ENCODE results near the gene NOLC1. TPM values are rescaled to one million over a fixed set of nuclear protein-coding genes. Genes with fewer than 3 reads are reported as not detected.
"Not testable (repeated sequence)": the region's sequence is repeated elsewhere in the genome, so short reads cannot be mapped to it uniquely, and the experiment has no call there.

Gene NOLC1
- total RNA-seq, 1 donor from 2014 or later, result 31.2 TPM

GRCh38 chr10:102148275-102148674, 3.9 kb upstream of the NOLC1 start:
- DNase-seq (no peak), ATAC-seq (no peak)
- intact Hi-C loops (cut with micrococcal nuclease), result no loop called here

GRCh38 chr10:102150970-102151773, 1.0 kb upstream of the NOLC1 start:
- intact Hi-C loops (cut with micrococcal nuclease), result no loop called here
- DNase-seq (no peak), ATAC-seq (no peak)

GRCh38 chr10:102152545-102152890, 329 bp downstream of the NOLC1 start:
- ATAC-seq (peak; percentile 4), DNase-seq (no peak)
- intact Hi-C loops (cut with micrococcal nuclease), result no loop called here

- no peak for DNase-seq
- no peak for ATAC-seq
- intact Hi-C loops (cut with micrococcal nuclease), result no loop called here
Observed at GRCh38 chr10:102153093-102153620, 968 bp downstream of the NOLC1 start.

GRCh38 chr10:102154466-102155116, 2.4 kb downstream of the NOLC1 start:
- no peak for ATAC-seq
- no peak for DNase-seq
- intact Hi-C loops (cut with micrococcal nuclease), result no loop called here

GRCh38 chr10:102157224-102157623, 5.0 kb downstream of the NOLC1 start:
- intact Hi-C loops (cut with micrococcal nuclease), result no loop called here
- DNase-seq, result no peak
- ATAC-seq, result no peak

GRCh38 chr10:102159051-102159597, 6.9 kb downstream of the NOLC1 start:
- ATAC-seq (no peak), DNase-seq (no peak)
- intact Hi-C loops (cut with micrococcal nuclease), result no loop called here

GRCh38 chr10:102159831-102160230, 7.6 kb downstream of the NOLC1 start:
- no peak for DNase-seq
- ATAC-seq, result no peak
- intact Hi-C loops (cut with micrococcal nuclease), result no loop called here

GRCh38 chr10:102163342-102163989, 11.3 kb downstream of the NOLC1 start:
- intact Hi-C loops (cut with micrococcal nuclease), result no loop called here
- ATAC-seq, result no peak
- no peak for DNase-seq

- ATAC-seq, result no peak
- no peak for DNase-seq
- intact Hi-C loops (cut with micrococcal nuclease), result no loop called here
Observed at GRCh38 chr10:102167861-102168260, 15.7 kb downstream of the NOLC1 start.

- DNase-seq (no peak), ATAC-seq (no peak)
- intact Hi-C loops (cut with micrococcal nuclease), result no loop called here
Observed at GRCh38 chr10:102170602-102171001, 18.4 kb downstream of the NOLC1 start.

- ATAC-seq, result no peak
- DNase-seq, result no peak
- intact Hi-C loops (cut with micrococcal nuclease), result no loop called here
Observed at GRCh38 chr10:102172288-102172687, 20.1 kb downstream of the NOLC1 start.

GRCh38 chr10:102175415-102175814, 23.2 kb downstream of the NOLC1 start:
- no peak for DNase-seq
- intact Hi-C loops (cut with micrococcal nuclease), result no loop called here
- ATAC-seq, result peak; percentile 51

GRCh38 chr10:102184606-102185005, 32.4 kb downstream of the NOLC1 start:
- intact Hi-C loops (cut with micrococcal nuclease), result no loop called here
- ATAC-seq (peak; percentile 27), DNase-seq (no peak)

GRCh38 chr10:102185272-102185671, 33.1 kb downstream of the NOLC1 start:
- intact Hi-C loops (cut with micrococcal nuclease), result no loop called here
- DNase-seq (no peak), ATAC-seq (no peak)

- intact Hi-C loops (cut with micrococcal nuclease), result no loop called here
- DNase-seq (no peak), ATAC-seq (peak; percentile 67)
Observed at GRCh38 chr10:102185811-102186527, 33.8 kb downstream of the NOLC1 start.

- DNase-seq, result no peak
- intact Hi-C loops (cut with micrococcal nuclease), result no loop called here
- ATAC-seq, result no peak
Observed at GRCh38 chr10:102188298-102188940, 36.2 kb downstream of the NOLC1 start.

- intact Hi-C loops (cut with micrococcal nuclease); ATAC-seq; DNase-seq: not testable (repeated sequence)
Observed at GRCh38 chr10:102188941-102189898, 37.0 kb downstream of the NOLC1 start.
